K562 (cell line): ENCODE measurements around the gene GAMT. TPM values are rescaled to one million over a fixed set of nuclear protein-coding genes. Genes with fewer than 3 reads are reported as not detected.

Experiments
- ATAC-seq: fragments of 200-7000 bp; cut with Tn5 transposase; 3 replicates; pipeline ENCODE4 v1.9.1; 2020; ENCODE audit warnings: moderate library complexity
- BruUV-seq: library from RNA; stranded (reverse); fragments of 400-500 nt; replicated peaks from 2 replicates; lab custom pipeline; 2021; lab: Mats Ljungman, UMichigan
- CTCF ChIA-PET: fragments of 300-600 bp; formaldehyde crosslinking; extraction: SDS; loops from one replicate; lab custom pipeline; 2021; ENCODE audit warnings: low intra/inter-chr PET ratio; lab: Yijun Ruan, JAX
- POLR2A ChIA-PET: fragments of 300-600, 350-650 bp; sonication (Branson Sonifier 250); formaldehyde crosslinking; extraction: SDS; loops from one replicate; lab custom pipeline; 2021; ENCODE audit warnings: antibody characterized with exemption, inconsistent platforms; lab: Yijun Ruan, JAX
- DNase-seq, 4 experiments: peaks; one replicate each; pipeline versions ENCODE4 v3.0.0 to v3.0.0-alpha.2; 2011 to 2018; ENCODE audit warnings: low spot score in 3 of 4, mixed read lengths in 3 of 4; ENCODE audit errors: extremely low read depth in 1 of 4
- FAIRE-seq: peaks from 2 replicates; lab custom pipeline; 2011; peaks lifted over from hg19 to GRCh38; lab: Jason Lieb, UNC
- H2AFZ ChIP-seq: 2 replicates; pipeline ENCODE4 v1.6.0; 2011; ENCODE audit warnings: low read depth, low read length, control low read depth, inconsistent platforms
- H3K27ac ChIP-seq: fragments of 200-600 bp; 3 replicates; pipeline ENCODE4 v1.8.0; 2011; ENCODE audit warnings: low read depth, mild to moderate bottlenecking, control low read depth, inconsistent platforms, low read length, moderate library complexity, mixed read lengths; ENCODE audit errors: extremely low read depth
- H3K27me3 ChIP-seq, 2 experiments: fragments of 300-600 bp in 1 of 2; 2 replicates in 1 of 2; 3 replicates in 1 of 2; pipeline versions ENCODE4 v1.6.0 to v1.8.0; 2011; ENCODE audit warnings: inconsistent platforms in 2 of 2, low read length in 2 of 2, mild to moderate bottlenecking in 1 of 2, mixed read lengths in 1 of 2, moderate library complexity in 1 of 2; ENCODE audit not compliant: control insufficient read depth in 2 of 2, insufficient read depth in 2 of 2
- H3K36me3 ChIP-seq: fragments of 300-600 bp; 3 replicates; pipeline ENCODE4 v1.8.0; 2011; ENCODE audit warnings: mild to moderate bottlenecking, low read length, inconsistent platforms; ENCODE audit not compliant: control insufficient read depth, insufficient read depth
- H3K4me1 ChIP-seq, 2 experiments: fragments of 200-600 bp in 1 of 2; replicated peaks in 1 of 2; 2 replicates in 1 of 2; 3 replicates in 1 of 2; pipeline versions ENCODE4 v1.5.1 to v1.8.0; 2011; ENCODE audit warnings: inconsistent platforms in 2 of 2, low read length in 2 of 2, mild to moderate bottlenecking in 1 of 2, mixed read lengths in 1 of 2, moderate library complexity in 1 of 2; ENCODE audit not compliant: control insufficient read depth in 2 of 2, insufficient read depth in 2 of 2
- H3K4me2 ChIP-seq: 2 replicates; pipeline ENCODE4 v1.6.1; 2011; ENCODE audit warnings: low read length, control low read depth, inconsistent platforms, mixed read lengths; ENCODE audit not compliant: insufficient read depth
- H3K4me3 ChIP-seq: fragments of 200-600 bp; sonication (generic), shearing (Covaris generic); 2 replicates; pipeline ENCODE4 v1.5.1; 2016; ENCODE audit warnings: control low read depth, inconsistent platforms
- H3K79me2 ChIP-seq: fragments of 200-600 bp; 3 replicates; pipeline ENCODE4 v1.8.0; 2011; ENCODE audit warnings: low read length, inconsistent platforms; ENCODE audit not compliant: control insufficient read depth, insufficient read depth
- H3K9ac ChIP-seq, 2 experiments: 2 replicates each; pipeline versions ENCODE4 v1.6.0 to v1.6.1; 2011; ENCODE audit warnings: low read depth in 2 of 2, low read length in 2 of 2, control low read depth in 1 of 2, inconsistent platforms in 1 of 2, mild to moderate bottlenecking in 1 of 2, mixed read lengths in 1 of 2; ENCODE audit not compliant: insufficient read depth in 1 of 2
- H3K9me1 ChIP-seq: one replicate; pipeline ENCODE4 v1.6.0; 2011; ENCODE audit warnings: inconsistent platforms, mild to moderate bottlenecking, low read length, moderate library complexity; ENCODE audit not compliant: control insufficient read depth, insufficient read depth
- H3K9me3 ChIP-seq: replicated peaks from 2 replicates; pipeline ENCODE4 v1.5.1; 2011; ENCODE audit warnings: low read depth, low read length, inconsistent platforms; ENCODE audit not compliant: control insufficient read depth, insufficient read depth
- H4K20me1 ChIP-seq: replicated peaks from 2 replicates; pipeline ENCODE4 v1.6.1; 2011; ENCODE audit warnings: low read length, inconsistent platforms, mixed read lengths; ENCODE audit not compliant: control insufficient read depth, insufficient read depth
- POLR2AphosphoS5 ChIP-seq: IDR thresholded peaks from 2 replicates; pipeline ENCODE4 v1.6.1; 2011; ENCODE audit warnings: mild to moderate bottlenecking, low read depth, low read length, moderate library complexity; ENCODE audit not compliant: control insufficient read depth, insufficient read depth
- RAD21 ChIP-seq, 2 experiments: fragments of 250-450 bp in 1 of 2; fragments of 450-650 bp in 1 of 2; sonication (Bioruptor Pico) in 1 of 2; formaldehyde crosslinking in 1 of 2; IDR thresholded peaks in 1 of 2; conservative IDR thresholded peaks in 1 of 2; 2 replicates each; pipeline versions ENCODE4 v1.4.0 to v1.8.0; 2020 to 2022; ENCODE audit warnings: mild to moderate bottlenecking in 2 of 2, moderate library complexity in 1 of 2
- RBFOX2 ChIP-seq: fragments of 200-400 bp; formaldehyde crosslinking; IDR thresholded peaks from 2 replicates; pipeline ENCODE4 v1.6.1; 2017; ENCODE audit warnings: low read depth, mild to moderate bottlenecking, low read length, moderate library complexity
- RBM22 ChIP-seq: fragments of 200-400 bp; formaldehyde crosslinking; IDR thresholded peaks from 2 replicates; pipeline ENCODE4 v1.6.1; 2018; ENCODE audit warnings: low read length, low read depth; ENCODE audit not compliant: poor library complexity, severe bottlenecking
- WGBS: fragments of 100-300 bp; shearing (Covaris generic); methylation state at CpG from one replicate; pipeline ENCODE4 v1.1.6; 2016; ENCODE audit warnings: low coverage, mixed read lengths; ENCODE audit not compliant: insufficient coverage; ENCODE audit errors: missing lambda C conversion rate; 5-methylcytosine and 5-hydroxymethylcytosine counted together
- in situ Hi-C: fragments of 300-500 bp; cut with MboI; formaldehyde crosslinking; loops from 4 replicates; pipeline ENCODE4 v1.15.0; 2018; ENCODE audit warnings: inconsistent platforms, mixed read lengths
- intact Hi-C: fragments of 100-400 bp; cut with micrococcal nuclease; formaldehyde crosslinking; loops from 2 replicates; pipeline ENCODE4 v1.14.2; 2022
- polyA plus RNA-seq, 8 experiments: library from polyadenylated mRNA; depleted of rRNA in 4 of 8; stranded (reverse) in 5 of 8; unstranded in 3 of 8; fragments of >200 nt; fragmentation: Nextera tagmentation in 2 of 8; fragmentation: Illumina TruSeq in 1 of 8; extraction: Ambion mirVana in 2 of 8; extraction: Trizol in 1 of 8; gene quantifications; 2 replicates each; pipeline versions ENCODE4 v1.2.1 to v1.2.3, GENCODE V29; 2011 to 2014; ENCODE audit warnings: inconsistent platforms in 1 of 8, missing spikeins in 1 of 8
- total RNA-seq, 7 experiments: library from RNA; depleted of rRNA in 6 of 7; stranded (reverse); fragments of >200 nt in 6 of 7; fragmentation: Illumina TruSeq in 2 of 7; extraction: Trizol in 2 of 7; gene quantifications; 2 replicates each; pipeline versions ENCODE4 v1.2.1 to v1.2.3, GENCODE V29; 2011 to 2021; ENCODE audit warnings: low replicate concordance in 1 of 7
- TF ChIP-seq, protein P1 (sequence below): sonication (generic); formaldehyde crosslinking; IDR thresholded peaks from 2 replicates; pipeline ENCODE4 v1.8.1; 2023; ENCODE audit warnings: mild to moderate bottlenecking, missing genetic modification reagents

Gene GAMT
- total and polyA plus RNA-seq, 9 of the 15 experiments (the other 6 are each of a cell fraction or from before 2014, with no cell fraction given) = 1.3 to 35.3 (median 27.2) TPM

GRCh38 chr19:1394252-1395193, 6.8 kb downstream of the GAMT start (continued):
- TF ChIP-seq, protein P1, sequence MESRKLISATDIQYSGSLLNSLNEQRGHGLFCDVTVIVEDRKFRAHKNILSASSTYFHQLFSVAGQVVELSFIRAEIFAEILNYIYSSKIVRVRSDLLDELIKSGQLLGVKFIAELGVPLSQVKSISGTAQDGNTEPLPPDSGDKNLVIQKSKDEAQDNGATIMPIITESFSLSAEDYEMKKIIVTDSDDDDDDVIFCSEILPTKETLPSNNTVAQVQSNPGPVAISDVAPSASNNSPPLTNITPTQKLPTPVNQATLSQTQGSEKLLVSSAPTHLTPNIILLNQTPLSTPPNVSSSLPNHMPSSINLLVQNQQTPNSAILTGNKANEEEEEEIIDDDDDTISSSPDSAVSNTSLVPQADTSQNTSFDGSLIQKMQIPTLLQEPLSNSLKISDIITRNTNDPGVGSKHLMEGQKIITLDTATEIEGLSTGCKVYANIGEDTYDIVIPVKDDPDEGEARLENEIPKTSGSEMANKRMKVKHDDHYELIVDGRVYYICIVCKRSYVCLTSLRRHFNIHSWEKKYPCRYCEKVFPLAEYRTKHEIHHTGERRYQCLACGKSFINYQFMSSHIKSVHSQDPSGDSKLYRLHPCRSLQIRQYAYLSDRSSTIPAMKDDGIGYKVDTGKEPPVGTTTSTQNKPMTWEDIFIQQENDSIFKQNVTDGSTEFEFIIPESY = 0 out of 2 replicates have a peak, but pooled peaks have one; percentile 36
- TF ChIP-seq RBFOX2 = peak; percentile 1

- H4K20me1 ChIP-seq = peaks cover 11% of the 10 kb centered on the region
- ATAC-seq (no peak), DNase-seq (no peak), FAIRE-seq (no peak)
- ChIA-PET CTCF (no interaction called here), POLR2A (interaction anchor here (0.8 to 1.3 kb wide), 4 partner anchors 10 to 124 kb away, joined by 3 to 7 read pairs (median 4); no protein-coding TSS in a partner anchor)
- no peak overlapping the region for H3K4me2 ChIP-seq
- intact Hi-C loops (no loop called here), in situ Hi-C loops (no loop called here)
- no peak overlapping the region for H2AFZ ChIP-seq
- 91% methylated on average over 16 of the region's 17 CpGs for WGBS
- no peak overlapping the region; a peak in 1 of 4 replicates for H3K9ac ChIP-seq
- no peak overlapping the region for H3K27ac ChIP-seq
- no peaks in the 10 kb centered on the region for H3K9me3 ChIP-seq
- H3K9me1 ChIP-seq = no peaks in the 10 kb centered on the region
- H3K36me3 ChIP-seq = peaks cover 66% of the 10 kb centered on the region; the same call in 2 of the 3 replicates
- no peak overlapping the region for H3K4me3 ChIP-seq
- H3K4me1 ChIP-seq = peaks cover 0 to 66% of the 10 kb centered on the region in 2 experiments; a peak in 3 of 5 replicates
- no peak for TF ChIP-seq RAD21 (CRISPR knock-in tag; conservative IDR thresholded peaks at IDR 0.05 in 1 of 2, IDR thresholded peaks at IDR 0.05 in 1 of 2)
- TF ChIP-seq POLR2AphosphoS5 = 0 out of 2 replicates have a peak, but pooled peaks have one; percentile 7
- TF ChIP-seq RBM22 = peak; percentile 30
- H3K79me2 ChIP-seq = no peaks in the 10 kb centered on the region
- H3K27me3 ChIP-seq = no peaks in the 10 kb centered on the region
- BruUV-seq = no TSS peak
These were observed 7.5 kb downstream of the GAMT start for GRCh38 chr19:1393841-1394240.
